ENCODE data around the gene ACIN1.

- TF ChIP-seq POLR2AphosphoS5 (IDR thresholded peaks at IDR 0.05; ENCODE audit: borderline replicate concordance, low read depth, low read length) (no peak), EZH2 (IDR thresholded peaks at IDR 0.05) (no peak)
These were observed 51.8 kb downstream of the ACIN1 start for GRCh38 chr14:23043145-23043544.
